Measurements from ENCODE around the gene IL21. TPM values are rescaled to one million over a fixed set of nuclear protein-coding genes. Genes with fewer than 3 reads are reported as not detected.
A peak's percentile ranks its signal among the peaks of the same experiment; 100 is the strongest.

IL21 gene
- polyA plus RNA-seq, 1 of the 3 experiments (the other 2 are of a cell fraction): not detected

DNA sequence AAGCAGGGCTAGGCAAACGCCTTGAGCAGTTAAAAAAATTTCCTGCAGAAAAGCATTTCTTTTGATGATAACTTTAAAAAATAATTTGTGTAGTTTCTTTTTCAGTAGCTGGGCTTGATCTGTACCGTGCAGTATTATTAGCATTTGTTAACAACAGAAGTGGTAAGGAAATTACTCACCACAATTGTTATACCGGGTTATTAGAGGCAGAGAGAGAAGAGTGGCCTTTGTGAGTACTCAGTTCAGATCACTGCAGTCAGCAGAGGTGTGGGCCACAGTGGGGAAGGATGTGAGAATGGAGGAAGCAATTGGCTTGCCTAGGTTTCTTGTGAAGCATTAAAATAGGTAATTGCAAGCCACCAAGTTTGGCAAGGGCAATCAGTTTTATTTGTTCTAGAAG, 14.3 kb upstream of the IL21 start:
- Histone ChIP-seq H4K20me1 (ENCODE audit: insufficient read depth) (no peaks in the 10 kb centered on the region), H2AFZ (ENCODE audit: low read depth) (0 out of 2 replicates have a peak overlapping the region, but pooled peaks have one; percentile 20), H3K36me3 (replicated peaks in 1 of 2; ENCODE audit: control insufficient read depth in 1 of 2, insufficient read depth in 2 of 2, low read length in 1 of 2) (no peaks in the 10 kb centered on the region), H3K9me3 (no peaks in the 10 kb centered on the region), H3K4me3 (ENCODE audit: low read depth in 2 of 2, low read length in 1 of 2) (no peak overlapping the region), H3K4me2 (no peak overlapping the region), H3K9me2 (no peaks in the 10 kb centered on the region), H3K79me2 (ENCODE audit: insufficient read depth) (no peaks in the 10 kb centered on the region), H3K27ac (ENCODE audit: low read depth in 2 of 2, low read length in 1 of 2) (no peak overlapping the region), H3K9ac (no peak overlapping the region), H3K27me3 (ENCODE audit: insufficient read depth) (no peaks in the 10 kb centered on the region), H3K4me1 (ENCODE audit: control insufficient read depth in 1 of 2, insufficient read depth in 2 of 2, low read depth in 1 of 2, low read length in 1 of 2) (no peaks in the 10 kb centered on the region), H3F3A (replicated peaks; ENCODE audit: insufficient read depth) (no peaks in the 10 kb centered on the region)
- POLR2A ChIA-PET: no interaction called here
- DNase-seq: no peak
- TF ChIP-seq GATA2 (CRISPR knock-in tag; IDR thresholded peaks at IDR 0.05): no peak
- WGBS (ENCODE audit: low lambda C conversion rate): 33% methylated on average over 3 of the region's 3 CpGs
- CTCF ChIA-PET: interaction anchor here (0.7 kb wide), 1 partner anchor 11 kb away, joined by 3 read pairs; no protein-coding TSS in a partner anchor

DNA sequence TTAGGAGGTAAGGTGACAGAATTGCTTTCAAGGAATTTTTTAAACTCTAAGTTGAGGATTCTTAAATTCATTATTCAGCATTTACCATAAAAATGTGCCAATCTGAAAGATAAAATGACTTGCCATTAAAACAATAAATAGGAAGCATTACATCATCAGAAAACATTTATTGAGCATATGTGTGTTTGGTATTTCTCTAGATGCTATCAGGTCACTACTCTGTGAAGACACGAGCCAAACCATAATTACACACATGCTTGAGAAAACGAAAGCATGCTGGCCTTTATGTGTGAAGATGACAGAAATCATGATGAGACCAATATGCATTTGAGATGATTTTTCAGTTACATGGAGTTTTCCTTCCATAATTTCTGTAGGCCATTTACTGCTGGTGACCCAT, 12.3 kb upstream of the IL21 start:
- WGBS (ENCODE audit: low lambda C conversion rate): 9% methylated on average over 2 of the region's 2 CpGs
- DNase-seq: no peak
- no peaks in the 10 kb centered on the region for H3F3A ChIP-seq (replicated peaks; ENCODE audit: insufficient read depth)
- no peak overlapping the region for H3K9ac ChIP-seq
- no peak overlapping the region for H3K27ac ChIP-seq (ENCODE audit: low read depth in 2 of 2, low read length in 1 of 2)
- H3K4me1 ChIP-seq (ENCODE audit: control insufficient read depth in 1 of 2, insufficient read depth in 2 of 2, low read depth in 1 of 2, low read length in 1 of 2): no peaks in the 10 kb centered on the region
- CTCF ChIA-PET: no interaction called here
- H3K9me3 ChIP-seq: no peaks in the 10 kb centered on the region
- no peaks in the 10 kb centered on the region for H4K20me1 ChIP-seq (ENCODE audit: insufficient read depth)
- no peak overlapping the region for H3K4me3 ChIP-seq (ENCODE audit: low read depth in 2 of 2, low read length in 1 of 2)
- H3K9me2 ChIP-seq: no peaks in the 10 kb centered on the region
- H3K79me2 ChIP-seq (ENCODE audit: insufficient read depth): no peaks in the 10 kb centered on the region
- no peak overlapping the region for H2AFZ ChIP-seq (ENCODE audit: low read depth)
- TF ChIP-seq, protein P1, sequence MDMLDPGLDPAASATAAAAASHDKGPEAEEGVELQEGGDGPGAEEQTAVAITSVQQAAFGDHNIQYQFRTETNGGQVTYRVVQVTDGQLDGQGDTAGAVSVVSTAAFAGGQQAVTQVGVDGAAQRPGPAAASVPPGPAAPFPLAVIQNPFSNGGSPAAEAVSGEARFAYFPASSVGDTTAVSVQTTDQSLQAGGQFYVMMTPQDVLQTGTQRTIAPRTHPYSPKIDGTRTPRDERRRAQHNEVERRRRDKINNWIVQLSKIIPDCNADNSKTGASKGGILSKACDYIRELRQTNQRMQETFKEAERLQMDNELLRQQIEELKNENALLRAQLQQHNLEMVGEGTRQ (IDR thresholded peaks at IDR 0.05; ENCODE audit: borderline replicate concordance, low read depth, low read length): no peak
- no peak for TF ChIP-seq RAD21 (IDR thresholded peaks at IDR 0.05; ENCODE audit: low read length)
- no peak for TF ChIP-seq POLR2AphosphoS5 (IDR thresholded peaks at IDR 0.05; ENCODE audit: low read depth, low read length)
- no peak for TF ChIP-seq EZH2phosphoT487 (IDR thresholded peaks at IDR 0.05; ENCODE audit: borderline replicate concordance, low read depth)
- TF ChIP-seq RXRA (IDR thresholded peaks at IDR 0.05; ENCODE audit: borderline replicate concordance, low read depth): no peak
- no peak for TF ChIP-seq GABPA (IDR thresholded peaks at IDR 0.05; ENCODE audit: low read depth)
- TF ChIP-seq, protein P2, sequence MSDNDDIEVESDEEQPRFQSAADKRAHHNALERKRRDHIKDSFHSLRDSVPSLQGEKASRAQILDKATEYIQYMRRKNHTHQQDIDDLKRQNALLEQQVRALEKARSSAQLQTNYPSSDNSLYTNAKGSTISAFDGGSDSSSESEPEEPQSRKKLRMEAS (IDR thresholded peaks at IDR 0.05; ENCODE audit: low read depth): 0 out of 2 replicates have a peak, but pooled peaks have one; percentile 24
- TF ChIP-seq RFX5 (IDR thresholded peaks at IDR 0.05; ENCODE audit: low read length): no peak
- H3K27me3 ChIP-seq (ENCODE audit: insufficient read depth): no peaks in the 10 kb centered on the region
- H3K4me2 ChIP-seq: no peak overlapping the region
- H3K36me3 ChIP-seq (replicated peaks in 1 of 2; ENCODE audit: control insufficient read depth in 1 of 2, insufficient read depth in 2 of 2, low read length in 1 of 2): no peaks in the 10 kb centered on the region
- POLR2A ChIA-PET: no interaction called here

DNA sequence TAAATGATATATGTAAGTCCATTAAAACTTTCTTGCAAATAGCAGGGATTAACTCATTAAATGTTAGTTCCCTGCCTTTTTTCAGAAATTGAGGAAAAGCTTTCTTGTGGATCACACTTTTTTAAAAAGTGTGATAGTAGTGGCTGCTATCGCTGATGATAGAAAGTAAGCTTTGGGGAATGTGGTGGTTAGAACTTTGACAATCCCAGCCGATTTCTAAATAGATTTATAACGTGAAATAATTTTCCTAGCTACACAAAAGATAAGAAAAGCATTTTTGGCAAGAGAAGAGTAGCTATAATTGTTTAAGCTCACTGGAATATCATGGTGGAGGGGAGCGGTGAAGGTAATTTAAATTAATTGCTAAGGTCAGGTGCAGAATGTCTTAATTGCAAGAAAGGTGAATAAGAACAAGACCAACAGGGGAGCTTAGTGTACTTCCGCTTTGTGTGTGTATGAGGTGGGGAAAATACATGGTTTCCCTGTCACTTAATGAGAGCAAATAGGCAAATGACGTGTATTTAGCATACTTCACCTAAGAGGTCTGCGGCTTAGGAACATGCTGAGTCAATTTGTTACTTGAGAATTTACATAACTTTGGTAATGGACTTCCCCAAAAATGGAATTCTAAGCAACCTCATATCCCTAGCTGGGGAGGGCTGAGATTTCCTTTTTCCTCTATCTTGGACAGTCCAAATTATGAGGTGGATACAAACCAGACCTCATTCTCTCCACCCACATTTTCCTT, 11.7 kb upstream of the IL21 start:
- no peaks in the 10 kb centered on the region for H3F3A ChIP-seq (replicated peaks; ENCODE audit: insufficient read depth)
- no peak overlapping the region for H3K4me3 ChIP-seq (ENCODE audit: low read depth in 2 of 2, low read length in 1 of 2)
- H4K20me1 ChIP-seq (ENCODE audit: insufficient read depth): no peaks in the 10 kb centered on the region
- no peak overlapping the region for H3K9ac ChIP-seq
- 39% methylated on average over 7 of the region's 7 CpGs for WGBS (ENCODE audit: low lambda C conversion rate)
- no peak overlapping the region for H3K4me2 ChIP-seq
- H3K27ac ChIP-seq (ENCODE audit: low read depth in 2 of 2, low read length in 1 of 2): no peak overlapping the region
- TF ChIP-seq TCF12 (IDR thresholded peaks at IDR 0.05) (no peak), CHD2 (IDR thresholded peaks at IDR 0.05; ENCODE audit: low read length, partially characterized antibody) (no peak), POLR2AphosphoS5 (IDR thresholded peaks at IDR 0.05; ENCODE audit: low read depth, low read length) (no peak), ELF1 (IDR thresholded peaks at IDR 0.05) (no peak), JUND (IDR thresholded peaks at IDR 0.05) (no peak), RFX5 (IDR thresholded peaks at IDR 0.05; ENCODE audit: low read length) (no peak), MEF2A (IDR thresholded peaks at IDR 0.05; ENCODE audit: borderline replicate concordance, low read depth) (no peak), EZH2phosphoT487 (IDR thresholded peaks at IDR 0.05; ENCODE audit: borderline replicate concordance, low read depth) (no peak)
- TF ChIP-seq, protein P3, sequence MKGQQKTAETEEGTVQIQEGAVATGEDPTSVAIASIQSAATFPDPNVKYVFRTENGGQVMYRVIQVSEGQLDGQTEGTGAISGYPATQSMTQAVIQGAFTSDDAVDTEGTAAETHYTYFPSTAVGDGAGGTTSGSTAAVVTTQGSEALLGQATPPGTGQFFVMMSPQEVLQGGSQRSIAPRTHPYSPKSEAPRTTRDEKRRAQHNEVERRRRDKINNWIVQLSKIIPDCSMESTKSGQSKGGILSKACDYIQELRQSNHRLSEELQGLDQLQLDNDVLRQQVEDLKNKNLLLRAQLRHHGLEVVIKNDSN (IDR thresholded peaks at IDR 0.05; ENCODE audit: borderline replicate concordance, low read depth): no peak
- DNase-seq: no peak
- no peaks in the 10 kb centered on the region for H3K4me1 ChIP-seq (ENCODE audit: control insufficient read depth in 1 of 2, insufficient read depth in 2 of 2, low read depth in 1 of 2, low read length in 1 of 2)
- H3K27me3 ChIP-seq (ENCODE audit: insufficient read depth): no peaks in the 10 kb centered on the region
- H3K79me2 ChIP-seq (ENCODE audit: insufficient read depth): no peaks in the 10 kb centered on the region
- no peaks in the 10 kb centered on the region for H3K9me3 ChIP-seq
- ChIA-PET CTCF (no interaction called here), POLR2A (no interaction called here)
- H3K9me2 ChIP-seq: no peaks in the 10 kb centered on the region
- H2AFZ ChIP-seq (ENCODE audit: low read depth): no peak overlapping the region
- no peaks in the 10 kb centered on the region for H3K36me3 ChIP-seq (replicated peaks in 1 of 2; ENCODE audit: control insufficient read depth in 1 of 2, insufficient read depth in 2 of 2, low read length in 1 of 2)
